Measurements from ENCODE around the gene TUBB. TPM values are rescaled to one million over a fixed set of nuclear protein-coding genes. Genes with fewer than 3 reads are reported as not detected.

The TUBB gene
- total RNA-seq, result 1,084 and 1,089 TPM in 2 replicates

DNA sequence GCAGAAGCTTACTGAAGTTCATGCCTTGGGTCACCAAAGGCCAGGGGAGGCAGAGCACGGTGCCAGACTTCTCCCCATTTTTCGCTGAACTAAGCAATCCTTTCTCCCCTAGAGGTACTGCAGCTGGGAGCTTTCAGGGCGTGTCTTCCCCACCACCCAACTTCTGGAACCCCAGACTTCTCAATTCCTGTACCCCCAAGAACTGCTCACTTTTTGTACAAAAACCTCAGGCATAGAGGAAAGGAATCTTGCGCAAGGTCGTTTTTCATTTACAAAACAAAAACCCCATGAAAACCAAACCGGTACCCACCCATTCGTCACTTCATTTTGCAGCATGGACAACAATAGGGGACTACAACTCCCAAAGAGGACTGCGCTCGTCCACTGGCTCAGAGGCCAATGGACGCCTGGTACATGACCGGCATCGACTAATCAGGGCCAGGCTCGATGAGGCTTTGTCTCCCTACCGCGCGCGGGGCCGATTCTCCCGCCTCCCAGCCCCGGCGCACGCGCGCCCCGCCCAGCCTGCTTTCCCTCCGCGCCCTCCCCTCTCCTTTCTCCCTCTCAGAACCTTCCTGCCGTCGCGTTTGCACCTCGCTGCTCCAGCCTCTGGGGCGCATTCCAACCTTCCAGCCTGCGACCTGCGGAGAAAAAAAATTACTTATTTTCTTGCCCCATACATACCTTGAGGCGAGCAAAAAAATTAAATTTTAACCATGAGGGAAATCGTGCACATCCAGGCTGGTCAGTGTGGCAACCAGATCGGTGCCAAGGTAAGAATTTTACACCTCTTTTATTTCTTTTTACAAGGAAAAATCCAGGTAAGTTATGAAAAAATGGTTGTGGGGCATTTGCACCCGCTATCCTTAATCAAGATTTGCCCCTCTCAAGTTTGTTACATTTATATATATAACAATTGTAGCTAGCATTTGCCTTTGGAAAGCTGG is at the start of gene TUBB:
Gene TUBB, plus strand, starts transcription at position 562 of the 947 bp plus-strand sequence. Its CDS starts 155 bp downstream, at position 717.
- Mint-ChIP-seq H3K36me3 (ENCODE audit: low read depth) (peaks cover 57% of the 10 kb centered on the region), H3K9me3 (no peaks in the 10 kb centered on the region), H3K4me1 (peaks cover 50% of the 10 kb centered on the region), H3K27me3 (no peaks in the 10 kb centered on the region), H3K4me3 (peak within 1 kb of the TSS; percentile 95), H3K27ac (peak within 1 kb of the TSS; percentile 97)
- intact Hi-C loops (cut with micrococcal nuclease), result loop anchor here (1.0 to 10.0 kb wide), 3 partner anchors 17 to 365 kb away; partner anchors contain the start of gene GNL1
- DNase-seq, result peak; percentile 98

DNA sequence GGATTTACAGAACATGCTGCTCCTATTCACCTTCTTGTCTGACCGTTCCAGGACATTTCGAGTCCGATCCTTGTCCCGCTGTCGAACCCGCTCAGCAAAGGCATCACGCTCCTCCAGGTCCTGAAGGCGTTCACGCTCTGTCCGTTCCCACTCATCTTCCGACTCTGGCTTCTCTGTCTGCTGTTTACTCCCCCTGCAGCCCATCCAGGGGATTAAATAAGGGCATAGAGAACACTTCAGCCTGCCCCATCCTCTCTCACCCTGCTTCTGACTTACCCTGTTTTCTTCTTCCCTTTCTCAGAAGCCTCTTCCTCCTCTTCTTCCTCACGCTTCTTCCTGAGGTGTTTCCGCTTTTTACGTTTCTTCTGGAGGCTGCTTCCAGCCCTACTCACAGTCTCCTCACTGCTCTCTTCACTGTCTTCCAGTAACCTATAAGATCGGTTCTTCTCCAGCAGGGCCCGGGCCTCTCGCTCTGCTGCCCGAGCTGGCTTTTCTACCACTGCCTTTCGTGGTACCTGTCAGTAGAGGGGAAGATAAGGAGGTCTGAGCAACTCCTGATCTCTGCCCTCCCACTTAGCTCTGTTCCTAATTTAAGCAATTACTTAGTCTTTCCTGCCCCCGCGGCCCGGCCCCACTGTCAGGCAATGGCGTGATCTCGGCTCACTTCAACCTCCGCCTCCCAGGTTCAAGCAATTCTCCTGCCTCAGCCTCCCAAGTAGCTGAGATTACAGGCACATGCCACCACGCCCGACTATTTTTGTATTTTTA is 49.2 kb upstream of the TUBB start:
- Mint-ChIP-seq H3K27me3 (no peaks in the 10 kb centered on the region), H3K27ac (no peak overlapping the region), H3K4me1 (peaks cover 30% of the 10 kb centered on the region), H3K4me3 (peak overlapping the region; percentile 80), H3K9me3 (no peaks in the 10 kb centered on the region), H3K36me3 (ENCODE audit: low read depth) (peaks cover 34% of the 10 kb centered on the region)
- DNase-seq, result no peak
- intact Hi-C loops (cut with micrococcal nuclease), result loop anchor here (10.0 kb wide), 1 partner anchor 186 kb away; the partner anchor contains the start of gene HLA-E

DNA sequence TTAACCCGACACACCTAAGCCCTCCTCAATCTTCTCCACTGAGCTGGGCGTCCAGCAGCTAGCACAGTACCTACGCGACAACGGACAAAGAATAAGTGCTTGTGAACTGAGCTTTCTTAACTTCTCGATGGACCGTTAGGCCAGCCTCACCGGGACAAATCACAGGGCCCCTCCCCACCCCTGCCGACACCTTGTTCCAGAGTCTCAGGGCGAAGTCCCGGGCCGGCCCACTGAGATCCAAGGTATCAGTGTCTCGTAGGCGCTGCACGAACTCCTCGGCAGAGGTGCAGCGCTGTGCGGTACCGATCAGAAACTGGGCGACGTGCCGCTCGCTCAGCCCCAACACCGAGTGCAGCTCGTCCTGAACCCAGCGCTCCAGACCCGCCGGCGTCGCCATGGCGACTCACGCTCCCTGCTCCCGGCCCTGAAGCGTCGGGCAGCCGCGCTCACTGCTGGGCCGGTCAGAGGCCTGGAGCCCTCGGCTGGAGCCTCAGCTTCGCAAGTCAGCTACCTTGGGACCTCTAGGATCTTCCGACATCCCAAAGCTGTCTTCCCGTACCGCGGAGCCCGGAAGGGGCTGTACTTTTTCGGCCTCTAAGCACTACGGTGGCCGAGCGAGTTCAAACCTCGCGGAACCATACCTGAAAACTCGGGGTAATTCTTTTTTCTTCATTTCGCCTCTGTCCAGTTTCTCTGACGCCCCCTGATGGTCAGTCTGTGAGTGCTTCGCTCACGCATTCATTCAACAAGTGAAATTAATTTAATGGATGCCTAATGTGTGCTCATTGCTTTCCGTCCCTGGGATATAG is 47.5 kb upstream of the TUBB start, which contains the start of gene DHX16:
Gene DHX16, minus strand, starts transcription at position 562 of the 809 bp plus-strand sequence. Its CDS starts 165 bp downstream, at position 397.
- Mint-ChIP-seq H3K4me3 (peak within 1 kb of the TSS; percentile 80), H3K4me1 (peaks cover 32% of the 10 kb centered on the region), H3K27ac (peak within 1 kb of the TSS; percentile 54), H3K9me3 (no peaks in the 10 kb centered on the region), H3K36me3 (ENCODE audit: low read depth) (peaks cover 41% of the 10 kb centered on the region), H3K27me3 (no peaks in the 10 kb centered on the region)
- peak; percentile 97 for DNase-seq
- intact Hi-C loops (cut with micrococcal nuclease), result loop anchor here (1.0 to 10.0 kb wide), 3 partner anchors 25 to 188 kb away; partner anchors contain the start of genes C6orf136, HLA-E, MRPS18B and PPP1R10

DNA sequence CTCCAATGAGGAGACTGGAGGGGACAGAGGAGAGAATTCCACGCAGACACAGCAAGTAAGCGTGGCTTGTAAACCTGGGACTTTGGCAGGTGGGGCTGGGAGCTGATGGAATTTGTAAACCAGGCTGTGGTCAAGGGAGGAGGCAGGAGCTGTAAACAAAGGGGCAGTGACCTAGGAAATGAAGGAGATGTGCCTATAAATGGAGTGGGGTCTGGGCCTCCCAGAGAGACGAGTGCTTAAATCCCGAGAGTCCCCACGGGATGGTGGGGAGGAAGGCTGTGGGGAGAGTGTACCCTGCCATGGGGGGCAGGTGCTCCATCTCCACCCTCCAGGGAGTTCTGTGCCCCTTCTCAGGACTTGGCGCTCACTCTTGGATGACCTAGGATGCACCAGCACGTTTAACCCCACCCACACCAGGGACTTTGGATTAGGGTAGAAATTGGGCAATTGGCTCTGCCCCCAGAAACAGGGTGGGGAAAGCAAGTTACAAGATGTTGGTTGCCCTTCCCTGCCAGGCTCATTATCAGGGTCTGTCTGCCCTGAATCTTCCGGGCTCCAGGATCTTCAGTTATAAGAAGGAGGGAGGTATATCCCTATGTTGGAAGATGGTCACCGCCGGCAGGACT is 43.4 kb upstream of the TUBB start:
- intact Hi-C loops (cut with micrococcal nuclease), result loop anchor here (10.0 kb wide), 1 partner anchor 192 kb away; the partner anchor contains the start of gene HLA-E
- DNase-seq, result no peak
- H3K27me3 Mint-ChIP-seq, result no peaks in the 10 kb centered on the region
- H3K4me3 Mint-ChIP-seq, result no peak overlapping the region
- H3K36me3 Mint-ChIP-seq (ENCODE audit: low read depth), result peaks cover 56% of the 10 kb centered on the region
- H3K27ac Mint-ChIP-seq, result no peak overlapping the region
- peaks cover 38% of the 10 kb centered on the region for H3K4me1 Mint-ChIP-seq
- no peaks in the 10 kb centered on the region for H3K9me3 Mint-ChIP-seq

DNA sequence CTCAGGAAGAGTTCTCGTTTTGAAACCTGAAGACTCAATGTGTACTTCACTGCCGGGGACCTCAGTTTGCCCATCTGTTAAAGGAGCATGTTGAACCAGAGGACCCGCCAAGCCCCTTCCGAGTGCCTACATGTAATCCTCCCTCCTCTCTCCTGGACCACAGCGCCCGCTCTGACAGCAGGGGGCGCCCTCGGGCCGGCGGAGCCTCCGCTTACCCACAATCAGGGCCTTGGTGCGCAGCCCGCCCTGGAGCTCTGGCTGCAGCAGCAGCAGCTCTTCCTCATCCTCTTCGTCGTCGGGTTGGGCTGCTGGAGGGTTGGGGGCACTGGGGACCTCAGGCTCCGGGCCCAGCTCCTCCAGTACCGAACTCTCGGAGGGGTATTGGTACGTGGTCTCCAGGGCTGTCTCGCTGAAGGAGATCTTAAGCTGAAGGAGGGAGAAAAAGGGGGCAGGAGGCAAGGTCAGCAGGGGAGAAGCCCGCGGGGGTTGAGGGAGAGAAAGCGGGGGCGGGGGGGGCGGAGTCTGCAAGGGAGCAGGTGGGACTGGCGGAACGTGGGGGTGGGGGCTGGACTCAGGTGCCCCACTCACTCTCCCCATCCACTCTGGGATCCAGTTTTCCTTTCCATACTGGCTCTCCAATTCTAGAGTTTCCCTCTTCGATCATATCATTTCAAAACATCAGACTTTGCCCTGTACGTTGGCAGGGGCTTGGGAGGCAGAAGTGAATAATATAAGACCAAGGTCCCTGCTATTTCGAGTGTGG is 41.0 kb upstream of the TUBB start:
- H3K4me3 Mint-ChIP-seq, result peak overlapping the region; percentile 94
- peaks cover 79% of the 10 kb centered on the region for H3K36me3 Mint-ChIP-seq (ENCODE audit: low read depth)
- H3K27ac Mint-ChIP-seq, result peak overlapping the region; percentile 97

DNA sequence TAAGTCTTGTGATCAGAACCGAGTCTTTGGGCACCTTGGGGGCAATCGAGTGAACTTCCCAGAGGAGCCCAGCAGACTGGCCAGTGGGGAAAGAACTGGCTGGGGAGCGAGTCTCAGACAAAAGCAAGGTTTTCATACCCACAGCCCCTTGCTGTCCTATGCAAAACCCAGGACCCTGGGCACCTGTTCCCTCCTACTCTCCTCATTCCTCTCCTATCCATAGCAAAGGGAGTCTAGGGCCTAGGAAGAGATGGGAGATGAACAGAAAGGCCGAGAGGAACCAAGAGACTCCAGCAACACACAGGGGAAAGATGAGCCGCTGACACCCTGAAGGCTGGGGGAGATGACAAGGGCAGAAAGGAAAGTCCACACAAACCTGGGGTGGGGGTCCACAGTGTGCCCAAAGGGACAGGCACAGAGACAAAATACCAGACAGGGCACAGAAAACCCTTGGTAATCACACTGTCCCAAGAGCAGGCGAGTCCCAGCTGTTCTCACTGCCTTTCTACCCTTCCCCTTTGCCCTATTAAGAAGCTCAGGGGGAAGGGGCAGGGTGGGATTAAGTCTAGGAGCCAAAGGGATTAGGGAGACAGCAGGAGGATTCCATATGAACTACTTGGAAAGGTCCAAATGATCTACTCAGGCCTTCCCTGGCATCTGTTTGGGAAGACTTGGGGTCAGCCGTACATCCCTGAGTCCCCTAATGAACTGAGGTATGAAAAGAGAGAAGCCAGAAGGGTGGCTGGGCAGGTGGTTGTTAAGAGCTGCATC is 40.2 kb upstream of the TUBB start:
- H3K27ac Mint-ChIP-seq, result peak overlapping the region; percentile 97
- peaks cover 85% of the 10 kb centered on the region for H3K36me3 Mint-ChIP-seq (ENCODE audit: low read depth)
- peak; percentile 67 for DNase-seq
- H3K4me3 Mint-ChIP-seq, result peak overlapping the region; percentile 94
- H3K9me3 Mint-ChIP-seq, result no peaks in the 10 kb centered on the region
- intact Hi-C loops (cut with micrococcal nuclease), result loop anchor here (1.0 to 10.0 kb wide), 6 partner anchors 42 to 815 kb away; partner anchors contain the start of genes HLA-E and MICB
- H3K4me1 Mint-ChIP-seq, result peaks cover 40% of the 10 kb centered on the region
- no peaks in the 10 kb centered on the region for H3K27me3 Mint-ChIP-seq

More for the DNA sequence above, 41.0 kb upstream of the TUBB start:
- H3K27me3 Mint-ChIP-seq, result no peaks in the 10 kb centered on the region
- peaks cover 40% of the 10 kb centered on the region for H3K4me1 Mint-ChIP-seq
- intact Hi-C loops (cut with micrococcal nuclease), result loop anchor here (1.0 to 10.0 kb wide), 3 partner anchors 43 to 198 kb away; partner anchors contain the start of gene HLA-E
- no peaks in the 10 kb centered on the region for H3K9me3 Mint-ChIP-seq
- peak; percentile 97 for DNase-seq

DNA sequence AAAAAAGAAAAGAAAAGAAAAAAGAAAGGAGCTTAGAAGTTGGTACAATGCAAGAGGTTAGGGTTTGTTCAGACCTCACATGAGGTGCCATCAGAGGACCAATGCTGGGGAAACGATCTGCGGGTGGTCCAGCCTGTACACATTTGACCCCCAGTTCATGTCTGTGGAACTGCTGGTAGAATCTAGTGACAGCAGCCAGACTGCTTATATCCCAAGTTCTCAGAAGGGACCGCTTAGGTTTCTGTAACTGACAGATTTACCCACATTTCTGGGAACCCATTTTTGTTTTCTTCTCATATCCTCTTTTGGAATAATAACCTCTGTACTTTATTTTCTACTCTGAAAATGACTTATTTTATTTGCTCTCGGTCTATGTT is 38.4 kb upstream of the TUBB start:
- no peaks in the 10 kb centered on the region for H3K27me3 Mint-ChIP-seq
- H3K36me3 Mint-ChIP-seq (ENCODE audit: low read depth), result peaks cover 90% of the 10 kb centered on the region
- H3K9me3 Mint-ChIP-seq, result no peaks in the 10 kb centered on the region
- H3K27ac Mint-ChIP-seq, result peak overlapping the region; percentile 97
- H3K4me1 Mint-ChIP-seq, result peaks cover 41% of the 10 kb centered on the region
- peak; percentile 75 for DNase-seq
- H3K4me3 Mint-ChIP-seq, result peak overlapping the region; percentile 94
- intact Hi-C loops (cut with micrococcal nuclease), result loop anchor here (1.0 to 10.0 kb wide), 8 partner anchors 36 to 813 kb away; partner anchors contain the start of genes MDC1, MICB, MRPS18B and PPP1R10

DNA sequence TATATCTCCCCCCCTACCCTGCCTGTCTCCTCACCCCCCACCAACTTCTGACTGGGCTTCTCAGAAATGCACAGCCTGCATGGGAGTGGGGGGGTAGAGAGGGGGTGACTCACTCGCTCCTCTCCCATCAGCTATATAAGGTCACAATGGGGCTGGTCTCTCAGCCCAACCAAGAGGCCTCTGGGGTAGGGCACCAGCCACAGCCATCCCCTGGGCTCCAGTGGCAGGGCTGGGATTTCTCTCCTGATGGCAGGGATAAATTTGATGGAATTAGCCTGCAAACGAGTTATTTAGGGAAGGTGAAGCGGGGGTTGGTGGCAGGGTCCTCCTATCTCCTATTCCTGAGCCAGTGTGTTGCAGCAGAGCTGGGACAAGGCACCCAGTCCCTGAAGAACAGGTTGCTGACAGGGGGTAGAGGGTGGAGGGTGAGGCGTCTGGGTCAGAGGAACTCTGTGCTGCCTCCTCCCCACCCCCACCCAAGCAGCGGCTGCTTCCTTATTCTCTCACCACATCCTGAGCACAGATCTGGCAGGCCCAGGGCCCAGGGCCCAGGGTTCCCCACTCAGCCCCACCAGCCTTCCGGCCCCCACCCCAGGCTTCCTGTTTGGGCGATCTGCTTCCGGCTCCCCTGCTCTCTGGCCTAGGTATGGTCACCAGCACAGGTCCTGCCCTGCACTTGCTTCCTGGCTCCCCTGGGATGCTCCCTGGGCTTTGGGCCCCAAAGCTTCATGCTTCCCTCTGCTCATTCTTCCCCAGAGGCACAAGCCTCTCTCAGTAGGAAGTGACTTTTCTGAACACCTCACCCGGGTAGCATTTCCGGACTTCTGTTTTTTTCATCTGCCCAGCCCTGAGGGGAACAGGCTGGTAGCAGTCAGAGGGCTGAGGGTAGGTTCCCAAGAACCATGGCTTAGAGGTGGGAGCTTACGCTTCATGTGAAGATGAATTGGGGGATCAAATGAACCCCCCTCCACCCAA is 37.7 kb upstream of the TUBB start:
- peak; percentile 96 for DNase-seq
- H3K27ac Mint-ChIP-seq, result peak overlapping the region; percentile 97
- peaks cover 39% of the 10 kb centered on the region for H3K4me1 Mint-ChIP-seq
- no peaks in the 10 kb centered on the region for H3K27me3 Mint-ChIP-seq
- peaks cover 83% of the 10 kb centered on the region for H3K36me3 Mint-ChIP-seq (ENCODE audit: low read depth)
- intact Hi-C loops (cut with micrococcal nuclease), result loop anchor here (1.0 to 10.0 kb wide), 8 partner anchors 35 to 812 kb away; partner anchors contain the start of genes MDC1, MICB, MRPS18B and PPP1R10
- H3K4me3 Mint-ChIP-seq, result peak overlapping the region; percentile 94
- H3K9me3 Mint-ChIP-seq, result no peaks in the 10 kb centered on the region

DNA sequence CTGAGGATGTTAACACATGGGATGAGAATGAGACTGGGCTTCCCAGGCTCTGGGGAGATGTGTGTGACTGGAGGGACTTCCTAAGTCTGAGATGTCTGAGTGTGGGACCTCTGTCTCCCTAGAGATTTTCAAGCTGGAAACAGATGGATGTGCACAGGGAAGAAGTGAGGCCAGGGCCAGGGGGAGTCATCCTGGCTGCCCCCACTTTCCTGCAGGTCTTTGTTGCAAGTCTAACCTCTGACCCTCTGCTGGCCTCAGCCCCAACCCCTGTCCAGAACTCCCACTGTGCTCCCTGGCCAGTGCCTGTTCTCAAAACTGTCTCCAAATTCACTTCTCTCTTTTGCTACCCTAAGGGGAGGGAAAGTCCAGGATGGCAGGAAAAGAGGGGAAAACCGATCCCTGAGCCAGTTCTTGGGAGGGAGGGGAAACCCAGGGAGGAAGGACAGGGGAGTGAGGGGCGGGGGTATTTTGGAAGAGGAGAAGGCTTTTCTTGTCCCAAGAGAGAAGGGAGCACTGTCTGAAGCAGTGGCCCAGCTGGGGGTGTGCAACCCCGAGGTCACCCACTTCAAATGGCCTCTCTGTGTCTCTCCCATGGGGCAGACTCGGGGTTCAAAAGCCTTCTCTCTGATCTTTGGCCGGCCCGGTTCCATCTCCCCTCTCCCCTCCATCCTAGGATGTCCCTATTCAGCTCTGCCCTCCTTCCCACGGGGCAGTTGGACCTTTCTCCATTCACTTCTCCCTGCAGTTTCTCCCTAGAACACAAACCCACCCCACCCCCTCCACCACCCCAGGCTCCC is 36.8 kb upstream of the TUBB start:
- Mint-ChIP-seq H3K36me3 (ENCODE audit: low read depth) (peaks cover 81% of the 10 kb centered on the region), H3K27me3 (no peaks in the 10 kb centered on the region), H3K4me1 (peaks cover 48% of the 10 kb centered on the region), H3K27ac (peak overlapping the region; percentile 97), H3K4me3 (peak overlapping the region; percentile 94), H3K9me3 (no peaks in the 10 kb centered on the region)
- peak; percentile 71 for DNase-seq
- intact Hi-C loops (cut with micrococcal nuclease), result loop anchor here (2.0 to 10.0 kb wide), 4 partner anchors 54 to 811 kb away; partner anchors contain the start of gene MICB

DNA sequence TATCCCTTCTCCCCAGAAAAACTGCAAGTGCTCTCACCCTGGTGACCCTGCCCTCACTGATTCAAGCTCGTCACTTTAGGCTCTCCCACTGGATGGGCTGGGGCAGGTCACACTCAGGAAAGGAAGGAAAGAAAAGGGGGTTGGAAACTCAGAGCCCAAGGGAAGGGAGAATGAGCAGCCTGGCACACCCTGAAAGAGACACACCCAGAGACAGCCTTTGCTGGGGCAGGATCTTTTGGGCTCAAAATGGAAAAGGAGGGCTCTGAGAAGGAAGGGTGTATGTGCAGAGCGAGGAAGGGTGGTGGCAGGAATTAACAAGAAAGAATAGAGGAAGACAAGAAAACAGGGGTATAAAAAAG is 36.2 kb upstream of the TUBB start:
- intact Hi-C loops (cut with micrococcal nuclease), result loop anchor here (2.0 to 10.0 kb wide), 4 partner anchors 53 to 811 kb away; partner anchors contain the start of gene MICB
- no peaks in the 10 kb centered on the region for H3K9me3 Mint-ChIP-seq
- H3K27me3 Mint-ChIP-seq, result no peaks in the 10 kb centered on the region
- H3K4me3 Mint-ChIP-seq, result peak overlapping the region; percentile 94
- peaks cover 50% of the 10 kb centered on the region for H3K4me1 Mint-ChIP-seq
- peaks cover 78% of the 10 kb centered on the region for H3K36me3 Mint-ChIP-seq (ENCODE audit: low read depth)
- peak overlapping the region; percentile 97 for H3K27ac Mint-ChIP-seq
- peak; percentile 65 for DNase-seq
